Osteocyte (in vitro differentiated cells): ENCODE results near the gene RFTN2. TPM values are rescaled to one million over a fixed set of nuclear protein-coding genes. Genes with fewer than 3 reads are reported as not detected.
A peak's percentile ranks its signal among the peaks of the same experiment; 100 is the strongest.

ENCODE experiments used
- DNase-seq: peaks from one replicate; pipeline ENCODE4 v3.0.0; 2021; ENCODE audit warnings: mixed read lengths; ENCODE audit not compliant: unreplicated experiment; ENCODE audit errors: extremely low spot score
- H3K27ac Mint-ChIP-seq: one replicate; pipeline ENCODE4 v1.8.0; 2021; ENCODE audit warnings: mild to moderate bottlenecking, mixed read lengths; ENCODE audit not compliant: unreplicated experiment
- H3K27me3 Mint-ChIP-seq: one replicate; pipeline ENCODE4 v1.8.0; 2021; ENCODE audit warnings: mixed read lengths; ENCODE audit not compliant: unreplicated experiment
- H3K36me3 Mint-ChIP-seq: one replicate; pipeline ENCODE4 v1.8.0; 2021; ENCODE audit warnings: mixed read lengths; ENCODE audit not compliant: unreplicated experiment
- H3K4me1 Mint-ChIP-seq: one replicate; pipeline ENCODE4 v1.8.0; 2021; ENCODE audit warnings: mixed read lengths; ENCODE audit not compliant: unreplicated experiment
- H3K4me3 Mint-ChIP-seq: one replicate; pipeline ENCODE4 v1.8.0; 2021; ENCODE audit warnings: mild to moderate bottlenecking, moderate library complexity, mixed read lengths; ENCODE audit not compliant: unreplicated experiment
- H3K9me3 Mint-ChIP-seq: one replicate; pipeline ENCODE4 v1.8.0; 2021; ENCODE audit warnings: mixed read lengths; ENCODE audit not compliant: unreplicated experiment
- total RNA-seq: library from RNA; stranded (reverse); gene quantifications from 2 replicates; pipeline ENCODE4 v1.2.1, GENCODE V29; 2021
- TF ChIP-seq, protein P1 (sequence below): fragments of 200-600 bp; sonication (generic); IDR thresholded peaks from 2 replicates; pipeline ENCODE4 v1.5.0; 2021; ENCODE audit warnings: antibody characterized with exemption, mild to moderate bottlenecking, moderate library complexity

RFTN2 gene
- total RNA-seq, 1 donor from 2014 or later: 29.4 TPM

DNA sequence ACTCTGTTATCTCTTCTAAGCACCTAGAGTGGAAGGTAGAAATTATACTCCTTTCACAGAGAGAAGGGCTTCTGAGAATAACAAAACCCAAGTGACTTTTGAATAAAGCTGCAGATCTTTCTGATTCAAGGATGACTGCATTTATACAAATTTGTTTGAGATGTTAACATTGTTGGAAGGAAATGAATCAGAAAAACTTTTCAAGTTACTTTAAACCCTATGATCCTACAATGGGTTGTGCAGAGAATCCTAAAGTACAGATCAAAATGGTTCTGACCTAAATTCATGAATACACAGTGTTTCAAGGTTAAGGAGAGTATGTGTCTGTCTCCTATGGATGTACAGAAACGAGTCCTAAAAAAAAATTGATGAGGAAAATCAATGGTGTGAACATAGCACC is 1.8 kb downstream of the RFTN2 start:
- peaks cover 44% of the 10 kb centered on the region for H3K4me1 Mint-ChIP-seq

DNA sequence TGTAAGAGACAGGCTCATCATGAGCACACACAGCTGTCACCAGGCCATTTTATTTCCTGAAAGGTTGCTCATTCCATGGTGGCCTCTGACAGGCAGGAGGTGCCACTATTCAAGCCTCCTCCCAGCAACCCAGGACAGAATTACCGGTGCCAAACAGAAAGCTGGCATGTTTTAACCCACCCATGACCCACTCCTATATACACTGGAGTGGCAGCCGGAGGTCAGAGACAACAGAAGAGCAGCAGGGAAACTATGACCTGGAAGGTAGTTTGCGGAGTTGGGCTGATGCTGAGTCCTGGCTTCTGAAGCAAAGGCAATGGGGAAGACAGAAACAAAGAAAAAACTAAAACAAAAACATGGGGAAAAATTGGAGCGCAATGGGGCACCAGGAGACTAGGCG is 2.3 kb downstream of the RFTN2 start:
- peaks cover 44% of the 10 kb centered on the region for H3K4me1 Mint-ChIP-seq
- DNase-seq: no peak
- no peaks in the 10 kb centered on the region for H3K27me3 Mint-ChIP-seq
- H3K36me3 Mint-ChIP-seq: peaks cover 25% of the 10 kb centered on the region
- H3K27ac Mint-ChIP-seq: peak overlapping the region; percentile 19
- TF ChIP-seq, protein P1, sequence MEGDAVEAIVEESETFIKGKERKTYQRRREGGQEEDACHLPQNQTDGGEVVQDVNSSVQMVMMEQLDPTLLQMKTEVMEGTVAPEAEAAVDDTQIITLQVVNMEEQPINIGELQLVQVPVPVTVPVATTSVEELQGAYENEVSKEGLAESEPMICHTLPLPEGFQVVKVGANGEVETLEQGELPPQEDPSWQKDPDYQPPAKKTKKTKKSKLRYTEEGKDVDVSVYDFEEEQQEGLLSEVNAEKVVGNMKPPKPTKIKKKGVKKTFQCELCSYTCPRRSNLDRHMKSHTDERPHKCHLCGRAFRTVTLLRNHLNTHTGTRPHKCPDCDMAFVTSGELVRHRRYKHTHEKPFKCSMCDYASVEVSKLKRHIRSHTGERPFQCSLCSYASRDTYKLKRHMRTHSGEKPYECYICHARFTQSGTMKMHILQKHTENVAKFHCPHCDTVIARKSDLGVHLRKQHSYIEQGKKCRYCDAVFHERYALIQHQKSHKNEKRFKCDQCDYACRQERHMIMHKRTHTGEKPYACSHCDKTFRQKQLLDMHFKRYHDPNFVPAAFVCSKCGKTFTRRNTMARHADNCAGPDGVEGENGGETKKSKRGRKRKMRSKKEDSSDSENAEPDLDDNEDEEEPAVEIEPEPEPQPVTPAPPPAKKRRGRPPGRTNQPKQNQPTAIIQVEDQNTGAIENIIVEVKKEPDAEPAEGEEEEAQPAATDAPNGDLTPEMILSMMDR: no peak
- H3K4me3 Mint-ChIP-seq: peak overlapping the region; percentile 79
- H3K9me3 Mint-ChIP-seq: peaks cover 23% of the 10 kb centered on the region

More for the DNA sequence above, 1.8 kb downstream of the RFTN2 start:
- DNase-seq: no peak
- Mint-ChIP-seq H3K9me3 (peaks cover 23% of the 10 kb centered on the region), H3K36me3 (peaks cover 24% of the 10 kb centered on the region), H3K4me3 (peak overlapping the region; percentile 79), H3K27ac (peak overlapping the region; percentile 19), H3K27me3 (no peaks in the 10 kb centered on the region)
- TF ChIP-seq, protein P1: no peak

GRCh38 chr2:197672371-197672893 is 3.0 kb downstream of the RFTN2 start:
- peak overlapping the region; percentile 79 for H3K4me3 Mint-ChIP-seq
- peak overlapping the region; percentile 59 for H3K27ac Mint-ChIP-seq
- peaks cover 42% of the 10 kb centered on the region for H3K4me1 Mint-ChIP-seq
- TF ChIP-seq, protein P1: no peak
- no peaks in the 10 kb centered on the region for H3K27me3 Mint-ChIP-seq
- H3K9me3 Mint-ChIP-seq: peaks cover 27% of the 10 kb centered on the region
- no peak for DNase-seq
- peaks cover 30% of the 10 kb centered on the region for H3K36me3 Mint-ChIP-seq

- no peak overlapping the region for H3K4me3 Mint-ChIP-seq
These were observed 6.3 kb downstream of the RFTN2 start for GRCh38 chr2:197669077-197669476.

DNA sequence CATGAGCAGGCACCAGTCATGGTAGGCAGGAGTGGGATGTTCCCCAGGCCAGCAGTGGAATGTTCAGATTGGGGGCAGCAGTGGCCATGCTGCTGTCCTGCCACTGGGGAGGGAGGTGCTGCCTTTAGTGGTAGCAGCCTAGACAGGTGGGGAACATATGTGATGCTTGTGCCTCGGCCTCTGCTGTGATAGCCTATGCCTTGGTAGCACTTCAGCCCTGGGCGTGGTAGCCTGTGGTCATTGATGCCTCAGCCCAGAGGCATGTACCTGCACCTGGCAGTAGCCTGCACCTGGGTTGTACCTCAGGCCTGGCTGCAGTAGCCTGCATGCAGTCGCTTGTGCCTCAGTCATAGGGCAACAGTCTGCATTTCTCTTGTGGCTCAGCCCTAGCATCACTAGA is 7.1 kb downstream of the RFTN2 start:
- Mint-ChIP-seq H3K4me1 (peaks cover 21% of the 10 kb centered on the region), H3K27me3 (no peaks in the 10 kb centered on the region), H3K9me3 (peaks cover 57% of the 10 kb centered on the region), H3K27ac (no peak overlapping the region), H3K36me3 (peaks cover 51% of the 10 kb centered on the region), H3K4me3 (no peak overlapping the region)
- DNase-seq: no peak
- TF ChIP-seq, protein P1: no peak

More at GRCh38 chr2:197669077-197669476, 6.3 kb downstream of the RFTN2 start:
- Mint-ChIP-seq H3K4me1 (peaks cover 25% of the 10 kb centered on the region), H3K27me3 (no peaks in the 10 kb centered on the region), H3K9me3 (peaks cover 51% of the 10 kb centered on the region), H3K27ac (no peak overlapping the region), H3K36me3 (peaks cover 44% of the 10 kb centered on the region)
- TF ChIP-seq, protein P1: no peak
- DNase-seq: no peak
